T-cell (primary cell): ENCODE measurements around the gene GDPD2. TPM values are rescaled to one million over a fixed set of nuclear protein-coding genes. Genes with fewer than 3 reads are reported as not detected.
"Not testable (repeated sequence)": the region's sequence is repeated elsewhere in the genome, so short reads cannot be mapped to it uniquely, and the experiment has no call there.

Source experiments
- ATAC-seq, 4 experiments: fragments of 200-7000 bp in 3 of 4; fragments of 150-1000 bp in 1 of 4; cut with Tn5 transposase; replicated peaks in 1 of 4; 1 replicate in 3 of 4; 2 replicates in 1 of 4; pipeline ENCODE4 v1.10.0; 2021; ENCODE audit warnings: moderate library complexity in 3 of 4, mild to moderate bottlenecking in 2 of 4, moderate number of reproducible peaks in 1 of 4
- CTCF ChIA-PET, 2 donors: fragments of 300-600 bp; sonication (Branson Sonifier 250); formaldehyde crosslinking; loops; one replicate each; lab custom pipeline; 2022; ENCODE audit warnings: antibody characterized with exemption in 2 of 2; lab: Charles Lee
- POLR2A ChIA-PET, 2 donors: fragments of 300-600 bp; sonication (Branson Sonifier 250); formaldehyde crosslinking; loops; one replicate each; lab custom pipeline; 2022; ENCODE audit warnings: antibody characterized with exemption in 2 of 2; lab: Charles Lee
- DNase-seq, 35 experiments: peaks; one replicate each; pipeline versions ENCODE4 v3.0.0 to v3.0.0-alpha.2; 2013 to 2023
- H3K27ac ChIP-seq: one replicate; pipeline ENCODE4 v1.5.1; 2013; ENCODE audit warnings: low read length
- H3K27me3 ChIP-seq, 2 experiments: replicated peaks in 1 of 2; 1 replicate in 1 of 2; 2 replicates in 1 of 2; pipeline versions ENCODE4 v1.6.1 to v1.7.0; 2013; ENCODE audit warnings: low read length in 1 of 2, mixed read lengths in 1 of 2; ENCODE audit not compliant: control insufficient read depth in 2 of 2, insufficient read depth in 2 of 2; ENCODE audit errors: extremely low read depth in 1 of 2
- H3K36me3 ChIP-seq, 2 donors: 1 replicate in 1 of 2; 2 replicates in 1 of 2; pipeline versions ENCODE4 v1.6.1 to v1.7.0; 2013; ENCODE audit warnings: low read length in 1 of 2; ENCODE audit not compliant: control insufficient read depth in 2 of 2, insufficient read depth in 1 of 2; ENCODE audit errors: extremely low read depth in 1 of 2
- H3K4me1 ChIP-seq, 2 experiments: 1 replicate in 1 of 2; 2 replicates in 1 of 2; pipeline versions ENCODE4 v1.6.1 to v1.7.0; 2013; ENCODE audit warnings: low read length in 2 of 2, mixed read lengths in 1 of 2; ENCODE audit not compliant: insufficient read depth in 2 of 2, control insufficient read depth in 1 of 2; ENCODE audit errors: extremely low read depth in 1 of 2
- H3K4me3 ChIP-seq, 2 donors: 1 replicate in 1 of 2; 2 replicates in 1 of 2; pipeline versions ENCODE4 v1.5.1 to v1.7.0; 2013; ENCODE audit warnings: mild to moderate bottlenecking in 2 of 2, low read length in 1 of 2, moderate library complexity in 1 of 2; ENCODE audit not compliant: control insufficient read depth in 1 of 2; ENCODE audit errors: extremely low read depth in 1 of 2
- H3K9me3 ChIP-seq: 2 replicates; pipeline ENCODE4 v1.7.0; 2013
- H3K27ac Mint-ChIP-seq, 2 donors: one replicate each; pipeline ENCODE4 v1.8.0; 2020 to 2021; ENCODE audit warnings: mild to moderate bottlenecking in 2 of 2, mixed read lengths in 2 of 2
- H3K27me3 Mint-ChIP-seq, 2 donors: one replicate each; pipeline ENCODE4 v1.8.0; 2021 to 2022; ENCODE audit warnings: mixed read lengths in 2 of 2
- H3K36me3 Mint-ChIP-seq: one replicate; pipeline ENCODE4 v1.8.0; 2021; ENCODE audit warnings: mixed read lengths
- H3K4me1 Mint-ChIP-seq, 3 donors: one replicate each; pipeline ENCODE4 v1.8.0; 2020 to 2022; ENCODE audit warnings: mixed read lengths in 3 of 3, mild to moderate bottlenecking in 1 of 3
- H3K4me3 Mint-ChIP-seq, 3 donors: one replicate each; pipeline ENCODE4 v1.8.0; 2020 to 2022; ENCODE audit warnings: mild to moderate bottlenecking in 3 of 3, mixed read lengths in 3 of 3, moderate library complexity in 3 of 3
- H3K9me3 Mint-ChIP-seq, 3 donors: one replicate each; pipeline ENCODE4 v1.8.0; 2020 to 2022; ENCODE audit warnings: mixed read lengths in 3 of 3
- WGBS: methylation state at CpG from one replicate; pipeline ENCODE4 v1.1.5; 2013; ENCODE audit warnings: missing lambda C conversion rate; ENCODE audit not compliant: insufficient coverage; 5-methylcytosine and 5-hydroxymethylcytosine counted together
- total RNA-seq, 35 experiments: library from RNA in 6 of 35; stranded (reverse) in 6 of 35; fragments of 120-200 nt in 1 of 35; gene quantifications; one replicate each; pipeline versions ENCODE4 v1.2.1 to v1.2.4 and lab custom pipeline; 2013 to 2026

GDPD2 gene, protein sequence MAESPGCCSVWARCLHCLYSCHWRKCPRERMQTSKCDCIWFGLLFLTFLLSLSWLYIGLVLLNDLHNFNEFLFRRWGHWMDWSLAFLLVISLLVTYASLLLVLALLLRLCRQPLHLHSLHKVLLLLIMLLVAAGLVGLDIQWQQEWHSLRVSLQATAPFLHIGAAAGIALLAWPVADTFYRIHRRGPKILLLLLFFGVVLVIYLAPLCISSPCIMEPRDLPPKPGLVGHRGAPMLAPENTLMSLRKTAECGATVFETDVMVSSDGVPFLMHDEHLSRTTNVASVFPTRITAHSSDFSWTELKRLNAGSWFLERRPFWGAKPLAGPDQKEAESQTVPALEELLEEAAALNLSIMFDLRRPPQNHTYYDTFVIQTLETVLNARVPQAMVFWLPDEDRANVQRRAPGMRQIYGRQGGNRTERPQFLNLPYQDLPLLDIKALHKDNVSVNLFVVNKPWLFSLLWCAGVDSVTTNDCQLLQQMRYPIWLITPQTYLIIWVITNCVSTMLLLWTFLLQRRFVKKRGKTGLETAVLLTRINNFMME
- total RNA-seq (not detected), total RNA-seq (lab: John Stamatoyannopoulos, UW) (0 to 0.05 (median 0) reads per million in 29 experiments)
- not detected for total RNA-seq (2013)

GRCh38 chrX:70422851-70423341 lies at the start of gene GDPD2:
GDPD2 (plus strand) TSS chrX:70423314; CDS start chrX:70424985, 1,671 bp downstream.
- Mint-ChIP-seq H3K9me3 (no peaks in the 10 kb centered on the region), H3K27me3 (peaks cover 2 to 12% of the 10 kb centered on the region in 2 donors), H3K4me1 (no peaks in the 10 kb centered on the region), H3K4me3 (no peak within 1 kb of the TSS), H3K36me3 (no peaks in the 10 kb centered on the region), H3K27ac (no peak within 1 kb of the TSS)
- Histone ChIP-seq H3K27me3 (no peaks in the 10 kb centered on the region), H3K4me3 (no peak within 1 kb of the TSS), H3K9me3 (no peaks in the 10 kb centered on the region), H3K36me3 (no peaks in the 10 kb centered on the region), H3K4me1 (no peaks in the 10 kb centered on the region), H3K27ac (no peak within 1 kb of the TSS)
- ChIA-PET CTCF (interaction anchor here in 1 of 2 donors (0.7 kb wide), 1 partner anchor 10 kb away, joined by 4 read pairs; no protein-coding TSS in a partner anchor), POLR2A (no interaction called here)
- ATAC-seq (no peak), DNase-seq (no peak)
- WGBS, result no CpG with 5 or more reads among the region's 11 CpGs

DNA sequence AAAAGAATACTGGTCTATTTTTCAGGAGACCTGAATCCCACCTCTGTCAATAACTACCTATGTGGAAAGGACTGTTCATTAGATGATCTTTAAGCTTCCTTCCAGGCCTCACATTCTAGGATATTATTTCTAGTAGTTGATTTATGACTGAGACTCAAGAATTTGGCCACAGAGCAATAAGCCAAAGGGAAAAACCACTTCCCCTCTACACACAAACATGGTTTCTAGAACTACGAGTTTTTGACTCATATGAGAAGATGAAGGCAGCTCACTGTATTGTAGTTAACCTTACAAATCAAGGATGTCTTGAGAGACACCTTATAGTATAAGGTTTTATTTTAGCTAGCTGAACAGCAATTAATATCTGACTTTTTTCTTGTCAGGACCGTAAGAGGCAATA lies 36.9 kb upstream of the GDPD2 start:
- Histone ChIP-seq H3K4me3 (no peak overlapping the region), H3K36me3 (no peaks in the 10 kb centered on the region), H3K27me3 (no peaks in the 10 kb centered on the region), H3K9me3 (no peaks in the 10 kb centered on the region), H3K4me1 (no peaks in the 10 kb centered on the region), H3K27ac (no peak overlapping the region)
- Mint-ChIP-seq H3K4me3 (no peak overlapping the region), H3K27ac (no peak overlapping the region), H3K4me1 (peaks cover 0 to 4% (median 2%) of the 10 kb centered on the region in 3 donors), H3K27me3 (no peaks in the 10 kb centered on the region), H3K36me3 (no peaks in the 10 kb centered on the region), H3K9me3 (peaks cover 0 to 3% (median 0%) of the 10 kb centered on the region in 3 donors)
- ChIA-PET POLR2A (no interaction called here), CTCF (interaction anchor here in 1 of 2 donors (0.6 kb wide), 1 partner anchor 50 kb away, joined by 3 read pairs; no protein-coding TSS in a partner anchor)
- ATAC-seq, result no peak
- no peak for DNase-seq
- WGBS, result no CpG with 5 or more reads among the region's 2 CpGs

- Histone ChIP-seq H3K4me1 (peaks cover 0 to 7% of the 10 kb centered on the region in 2 experiments), H3K36me3 (no peaks in the 10 kb centered on the region), H3K9me3 (no peaks in the 10 kb centered on the region), H3K4me3 (no peak overlapping the region), H3K27me3 (no peaks in the 10 kb centered on the region), H3K27ac (peak overlapping the region; percentile 78)
- H3K27ac Mint-ChIP-seq, result peak overlapping the region; percentile 88 to 92
- peaks cover 10 to 16% (median 14%) of the 10 kb centered on the region in 3 donors for H3K4me1 Mint-ChIP-seq
- CTCF ChIA-PET, result no interaction called here
- ATAC-seq (peak; percentile 89 to 97 (median 94)), DNase-seq (peak in 18 of 35 experiments; percentile 0 to 71 (median 14))
- no peaks in the 10 kb centered on the region for H3K36me3 Mint-ChIP-seq
- POLR2A ChIA-PET, result interaction anchor here in 1 of 2 donors (1.2 kb wide), 1 partner anchor 37 kb away, joined by 3 read pairs; no protein-coding TSS in a partner anchor
- H3K27me3 Mint-ChIP-seq, result peaks cover 0 to 4% of the 10 kb centered on the region in 2 donors
- H3K4me3 Mint-ChIP-seq, result peak overlapping the region in 2 of 3 donors; percentile 26 to 45
- WGBS, result no CpG with 5 or more reads among the region's 4 CpGs
- H3K9me3 Mint-ChIP-seq, result no peaks in the 10 kb centered on the region
These were observed 24.2 kb upstream of the GDPD2 start for GRCh38 chrX:70398899-70399298.

- no CpG with 5 or more reads among the region's 3 CpGs for WGBS
These were observed 22.9 kb upstream of the GDPD2 start for GRCh38 chrX:70400181-70400580.

DNA sequence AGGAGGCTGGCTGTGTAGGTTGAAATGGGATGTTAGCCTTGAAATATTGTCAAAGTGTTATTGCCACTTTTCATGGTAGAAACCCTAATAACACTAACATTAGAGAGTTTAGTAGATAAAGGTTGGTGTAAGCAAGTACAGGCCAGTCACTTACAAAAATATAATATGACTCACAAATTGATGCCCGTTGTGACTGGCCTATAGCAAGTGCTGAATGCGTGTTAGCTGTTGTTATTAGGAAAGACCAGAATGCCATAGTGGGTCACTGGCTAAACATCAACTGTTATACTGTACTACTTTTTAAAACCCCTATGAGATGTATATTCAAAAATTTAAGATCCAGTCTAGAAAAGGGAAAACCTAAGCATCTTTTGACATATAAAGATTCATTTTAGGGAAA lies 20.4 kb upstream of the GDPD2 start:
- ChIA-PET POLR2A (interaction anchor here in 1 of 2 donors (0.6 kb wide), 1 partner anchor 13 kb away, joined by 8 read pairs; no protein-coding TSS in a partner anchor), CTCF (no interaction called here)
- no peak overlapping the region for H3K4me3 ChIP-seq
- H3K27ac Mint-ChIP-seq, result no peak overlapping the region
- peaks cover 10 to 14% (median 14%) of the 10 kb centered on the region in 3 donors for H3K4me1 Mint-ChIP-seq
- no CpG with 5 or more reads among the region's 2 CpGs for WGBS
- no peak overlapping the region for H3K4me3 Mint-ChIP-seq
- no peaks in the 10 kb centered on the region for H3K9me3 Mint-ChIP-seq
- peaks cover 0 to 7% of the 10 kb centered on the region in 2 experiments for H3K4me1 ChIP-seq
- H3K27me3 Mint-ChIP-seq, result peaks cover 0 to 5% of the 10 kb centered on the region in 2 donors
- no peaks in the 10 kb centered on the region for H3K9me3 ChIP-seq
- no peak for DNase-seq
- no peaks in the 10 kb centered on the region for H3K27me3 ChIP-seq
- H3K36me3 Mint-ChIP-seq, result no peaks in the 10 kb centered on the region
- H3K36me3 ChIP-seq, result no peaks in the 10 kb centered on the region
- ATAC-seq, result no peak
- no peak overlapping the region for H3K27ac ChIP-seq

More at GRCh38 chrX:70400181-70400580, 22.9 kb upstream of the GDPD2 start:
- H3K36me3 ChIP-seq, POLR2A ChIA-PET, ATAC-seq, DNase-seq, H3K9me3 Mint-ChIP-seq, H3K27ac Mint-ChIP-seq, H3K36me3 Mint-ChIP-seq, H3K9me3 ChIP-seq, H3K4me3 ChIP-seq, H3K27ac ChIP-seq, H3K27me3 ChIP-seq, H3K4me3 Mint-ChIP-seq, H3K27me3 Mint-ChIP-seq, H3K4me1 ChIP-seq, CTCF ChIA-PET: not testable (repeated sequence)
- H3K4me1 Mint-ChIP-seq, result peaks cover 10 to 16% (median 14%) of the 10 kb centered on the region in 3 donors

- Mint-ChIP-seq H3K4me1 (no peaks in the 10 kb centered on the region), H3K4me3 (no peak overlapping the region), H3K27me3 (peaks cover 0 to 11% of the 10 kb centered on the region in 2 donors), H3K36me3 (no peaks in the 10 kb centered on the region), H3K27ac (no peak overlapping the region), H3K9me3 (no peaks in the 10 kb centered on the region)
- Histone ChIP-seq H3K27ac (no peak overlapping the region), H3K4me1 (no peaks in the 10 kb centered on the region), H3K9me3 (no peaks in the 10 kb centered on the region), H3K27me3 (no peaks in the 10 kb centered on the region), H3K4me3 (no peak overlapping the region), H3K36me3 (no peaks in the 10 kb centered on the region)
- ATAC-seq, result no peak
- WGBS, result no CpG with 5 or more reads among the region's 1 CpG
- CTCF ChIA-PET, result no interaction called here
- DNase-seq, result no peak
- POLR2A ChIA-PET, result interaction anchor here in 1 of 2 donors (0.6 kb wide), 1 partner anchor 256 kb away, joined by 3 read pairs; no protein-coding TSS in a partner anchor
These were observed 18.1 kb upstream of the GDPD2 start for GRCh38 chrX:70405003-70405402.
